Stimulated activated naive B cell treated with anti-CD40 and anti-IgM and Interleukin-4, amounts not matched to agents 10 μg/mL and 1 μg/mL and 100 μg/mL, for 72 hours (primary cell): ENCODE data around the gene IFI6.
"Not testable (repeated sequence)": the region's sequence is repeated elsewhere in the genome, so short reads cannot be mapped to it uniquely, and the experiment has no call there.

Source experiments
- ATAC-seq, 2 donors: fragments of 150-1000 bp; cut with Tn5 transposase; replicated peaks; 2 replicates each; pipeline ENCODE4 v1.10.0; 2021; ENCODE audit warnings: moderate library complexity in 1 of 2
- DNase-seq: peaks from one replicate; pipeline ENCODE4 v3.0.0; 2021
- H3K27ac Mint-ChIP-seq: one replicate; pipeline ENCODE4 v1.8.0; 2022; ENCODE audit warnings: mild to moderate bottlenecking, mixed read lengths
- H3K27me3 Mint-ChIP-seq, 2 donors: one replicate each; pipeline ENCODE4 v1.8.0; 2022; ENCODE audit warnings: mixed read lengths in 2 of 2
- H3K36me3 Mint-ChIP-seq, 2 donors: one replicate each; pipeline ENCODE4 v1.8.0; 2022; ENCODE audit warnings: mixed read lengths in 2 of 2, mild to moderate bottlenecking in 1 of 2
- H3K4me1 Mint-ChIP-seq, 2 donors: one replicate each; pipeline ENCODE4 v1.8.0; 2022; ENCODE audit warnings: mixed read lengths in 2 of 2, mild to moderate bottlenecking in 1 of 2
- H3K4me3 Mint-ChIP-seq, 2 donors: one replicate each; pipeline ENCODE4 v1.8.0; 2022; ENCODE audit warnings: mild to moderate bottlenecking in 2 of 2, mixed read lengths in 2 of 2, moderate library complexity in 1 of 2
- H3K9me3 Mint-ChIP-seq, 2 donors: one replicate each; pipeline ENCODE4 v1.8.0; 2022; ENCODE audit warnings: mixed read lengths in 2 of 2, mild to moderate bottlenecking in 1 of 2

IFI6 gene

GRCh38 chr1:27650171-27650538 lies 21.8 kb downstream of the IFI6 start:
- peaks cover 21 to 25% of the 10 kb centered on the region in 2 donors for H3K4me1 Mint-ChIP-seq
- no peaks in the 10 kb centered on the region for H3K9me3 Mint-ChIP-seq
- ATAC-seq (no peak), DNase-seq (no peak)
- no peaks in the 10 kb centered on the region for H3K36me3 Mint-ChIP-seq
- H3K4me3 Mint-ChIP-seq = no peak overlapping the region
- peak overlapping the region; percentile 21 for H3K27ac Mint-ChIP-seq
- no peaks in the 10 kb centered on the region for H3K27me3 Mint-ChIP-seq

- H3K36me3 Mint-ChIP-seq = no peaks in the 10 kb centered on the region
- no peaks in the 10 kb centered on the region for H3K9me3 Mint-ChIP-seq
- no peak overlapping the region for H3K4me3 Mint-ChIP-seq
- H3K27ac Mint-ChIP-seq = no peak overlapping the region
- H3K27me3 Mint-ChIP-seq = no peaks in the 10 kb centered on the region
- H3K4me1 Mint-ChIP-seq = peaks cover 19 to 21% of the 10 kb centered on the region in 2 donors
- DNase-seq (no peak), ATAC-seq (no peak)
These were observed 22.7 kb downstream of the IFI6 start for GRCh38 chr1:27649306-27649635.

GRCh38 chr1:27648602-27649305 lies 23.2 kb downstream of the IFI6 start:
- DNase-seq (no peak), ATAC-seq (no peak)
- Mint-ChIP-seq H3K9me3 (no peaks in the 10 kb centered on the region), H3K27me3 (no peaks in the 10 kb centered on the region), H3K27ac (peak overlapping the region; percentile 5), H3K4me1 (peaks cover 23 to 26% of the 10 kb centered on the region in 2 donors), H3K36me3 (no peaks in the 10 kb centered on the region), H3K4me3 (no peak overlapping the region)

- H3K9me3 Mint-ChIP-seq = no peaks in the 10 kb centered on the region
- ATAC-seq (no peak), DNase-seq (no peak)
- no peak overlapping the region for H3K27ac Mint-ChIP-seq
- H3K4me1 Mint-ChIP-seq = peaks cover 23 to 25% of the 10 kb centered on the region in 2 donors
- H3K27me3 Mint-ChIP-seq = no peaks in the 10 kb centered on the region
- no peak overlapping the region for H3K4me3 Mint-ChIP-seq
- no peaks in the 10 kb centered on the region for H3K36me3 Mint-ChIP-seq
These were observed 24.7 kb downstream of the IFI6 start for GRCh38 chr1:27647328-27647727.

- Mint-ChIP-seq H3K27me3 (no peaks in the 10 kb centered on the region), H3K4me1 (peaks cover 23 to 25% of the 10 kb centered on the region in 2 donors), H3K36me3 (no peaks in the 10 kb centered on the region), H3K9me3 (no peaks in the 10 kb centered on the region), H3K4me3 (no peak overlapping the region), H3K27ac (no peak overlapping the region)
- ATAC-seq = no peak
- no peak for DNase-seq
These were observed 25.3 kb downstream of the IFI6 start for GRCh38 chr1:27646676-27647075.

- Mint-ChIP-seq H3K4me3 (no peak overlapping the region), H3K4me1 (peaks cover 14 to 15% of the 10 kb centered on the region in 2 donors), H3K36me3 (no peaks in the 10 kb centered on the region), H3K27me3 (no peaks in the 10 kb centered on the region), H3K27ac (no peak overlapping the region), H3K9me3 (no peaks in the 10 kb centered on the region)
- ATAC-seq (no peak), DNase-seq (no peak)
These were observed 26.9 kb downstream of the IFI6 start for GRCh38 chr1:27645071-27645415.

GRCh38 chr1:27644369-27645070 lies 27.5 kb downstream of the IFI6 start:
- no peak overlapping the region for H3K27ac Mint-ChIP-seq
- H3K36me3 Mint-ChIP-seq = no peaks in the 10 kb centered on the region
- no peaks in the 10 kb centered on the region for H3K27me3 Mint-ChIP-seq
- H3K4me3 Mint-ChIP-seq = no peak overlapping the region
- H3K4me1 Mint-ChIP-seq = peaks cover 12 to 14% of the 10 kb centered on the region in 2 donors
- DNase-seq = no peak
- no peaks in the 10 kb centered on the region for H3K9me3 Mint-ChIP-seq
- ATAC-seq = no peak

GRCh38 chr1:27643600-27644368 lies 28.2 kb downstream of the IFI6 start:
- no peaks in the 10 kb centered on the region for H3K9me3 Mint-ChIP-seq
- DNase-seq (no peak), ATAC-seq (peak; percentile 96 to 99)
- H3K36me3 Mint-ChIP-seq = no peaks in the 10 kb centered on the region
- no peak overlapping the region for H3K4me3 Mint-ChIP-seq
- no peak overlapping the region for H3K27ac Mint-ChIP-seq
- H3K4me1 Mint-ChIP-seq = peaks cover 14 to 15% of the 10 kb centered on the region in 2 donors
- no peaks in the 10 kb centered on the region for H3K27me3 Mint-ChIP-seq

- not testable (repeated sequence) for H3K4me3 Mint-ChIP-seq, H3K27ac Mint-ChIP-seq, ATAC-seq, H3K36me3 Mint-ChIP-seq, H3K27me3 Mint-ChIP-seq, DNase-seq, H3K9me3 Mint-ChIP-seq
- H3K4me1 Mint-ChIP-seq = peaks cover 28 to 42% of the 10 kb centered on the region in 2 donors
These were observed 31.5 kb downstream of the IFI6 start for GRCh38 chr1:27640514-27640913.

- Mint-ChIP-seq H3K36me3 (no peaks in the 10 kb centered on the region), H3K9me3 (no peaks in the 10 kb centered on the region), H3K4me3 (no peak overlapping the region), H3K27me3 (no peaks in the 10 kb centered on the region), H3K27ac (no peak overlapping the region), H3K4me1 (peaks cover 32 to 50% of the 10 kb centered on the region in 2 donors)
- ATAC-seq = no peak
- DNase-seq = no peak
These were observed 33.2 kb downstream of the IFI6 start for GRCh38 chr1:27638805-27639204.

GRCh38 chr1:27638047-27638734 lies 33.8 kb downstream of the IFI6 start:
- H3K4me1 Mint-ChIP-seq = peaks cover 32 to 51% of the 10 kb centered on the region in 2 donors
- no peak overlapping the region for H3K27ac Mint-ChIP-seq
- H3K27me3 Mint-ChIP-seq = no peaks in the 10 kb centered on the region
- H3K36me3 Mint-ChIP-seq = no peaks in the 10 kb centered on the region
- H3K4me3 Mint-ChIP-seq = no peak overlapping the region
- no peaks in the 10 kb centered on the region for H3K9me3 Mint-ChIP-seq
- DNase-seq (no peak), ATAC-seq (no peak)

- Mint-ChIP-seq H3K4me3 (peak overlapping the region; percentile 39 to 85), H3K27ac (peak overlapping the region; percentile 94), H3K36me3 (no peaks in the 10 kb centered on the region), H3K27me3 (no peaks in the 10 kb centered on the region), H3K9me3 (no peaks in the 10 kb centered on the region), H3K4me1 (peaks cover 55 to 77% of the 10 kb centered on the region in 2 donors)
- no peak for DNase-seq
- no peak for ATAC-seq
These were observed 36.4 kb downstream of the IFI6 start for GRCh38 chr1:27635396-27636142.

GRCh38 chr1:27634985-27635367 lies 37.0 kb downstream of the IFI6 start, which contains the start of gene FGR:
Gene FGR (minus strand): TSS chr1:27635185. CDS start chr1:27623916, 11,269 bp downstream.
- Mint-ChIP-seq H3K27me3 (no peaks in the 10 kb centered on the region), H3K36me3 (no peaks in the 10 kb centered on the region)

More at GRCh38 chr1:27634985-27635367, 37.0 kb downstream of the IFI6 start, which contains the start of gene FGR:
- Mint-ChIP-seq H3K27ac (peak within 1 kb of the TSS; percentile 94), H3K9me3 (no peaks in the 10 kb centered on the region), H3K4me3 (peak within 1 kb of the TSS; percentile 79 to 85), H3K4me1 (peaks cover 56 to 83% of the 10 kb centered on the region in 2 donors)
- ATAC-seq = no peak
- no peak for DNase-seq
